PC-3 (cell line): ENCODE results near the gene EPB41L4A. TPM values are rescaled to one million over a fixed set of nuclear protein-coding genes. Genes with fewer than 3 reads are reported as not detected.

ENCODE experiments used
- ATAC-seq: fragments of 200-7000 bp; cut with Tn5 transposase; 2 replicates; pipeline ENCODE4 v1.9.1; 2020; ENCODE audit warnings: mild to moderate bottlenecking, moderate library complexity
- BruUV-seq: library from RNA; stranded (reverse); fragments of 400-500 nt; replicated peaks from 2 replicates; lab custom pipeline; 2021; lab: Mats Ljungman, UMichigan
- CTCF ChIA-PET: fragments of 300-600 bp; sonication (Branson Sonifier 250); formaldehyde crosslinking; loops from one replicate; lab custom pipeline; 2022; ENCODE audit warnings: antibody characterized with exemption; lab: Charles Lee
- POLR2A ChIA-PET: fragments of 300-600 bp; sonication (Branson Sonifier 250); formaldehyde crosslinking; loops from one replicate; lab custom pipeline; 2022; ENCODE audit warnings: antibody characterized with exemption; ENCODE audit not compliant: unreplicated experiment; lab: Charles Lee
- DNase-seq: peaks from one replicate; pipeline ENCODE4 v3.0.0-alpha.2; 2015
- H2AFZ ChIP-seq: fragments of 300-600 bp; sonication (generic); 2 replicates; pipeline ENCODE4 v1.6.0; 2016; ENCODE audit warnings: antibody characterized with exemption, low read length
- H3F3A ChIP-seq: fragments of 300-600 bp; sonication (generic); one replicate; pipeline ENCODE4 v1.6.0; 2017; ENCODE audit warnings: antibody characterized with exemption, low read length, control low read depth, mild to moderate bottlenecking; ENCODE audit not compliant: unreplicated experiment
- H3K27ac ChIP-seq: fragments of 300-600 bp; sonication (generic); 2 replicates; pipeline ENCODE4 v1.5.1; 2016; ENCODE audit warnings: mild to moderate bottlenecking, low read length
- H3K27me3 ChIP-seq: fragments of 300-600 bp; sonication (generic); 2 replicates; pipeline ENCODE4 v1.6.1; 2016; ENCODE audit warnings: low read length, mixed read lengths
- H3K36me3 ChIP-seq: fragments of 300-600 bp; sonication (generic); 2 replicates; pipeline ENCODE4 v1.6.1; 2016; ENCODE audit warnings: low read depth, mixed run types, low read length, mixed read lengths
- H3K4me1 ChIP-seq: fragments of 300-600 bp; sonication (generic); 2 replicates; pipeline ENCODE4 v1.5.1; 2016; ENCODE audit warnings: low read length; ENCODE audit not compliant: insufficient read depth
- H3K4me2 ChIP-seq: fragments of 300-600 bp; sonication (generic); 2 replicates; pipeline ENCODE4 v1.6.0; 2016; ENCODE audit warnings: low read length
- H3K4me3 ChIP-seq: fragments of 300-600 bp; sonication (generic); 2 replicates; pipeline ENCODE4 v1.5.1; 2016; ENCODE audit warnings: mild to moderate bottlenecking, low read length, mixed read lengths
- H3K79me2 ChIP-seq: fragments of 300-600 bp; sonication (generic); 2 replicates; pipeline ENCODE4 v1.6.1; 2017; ENCODE audit warnings: low read length, mixed read lengths
- H3K9ac ChIP-seq: fragments of 300-600 bp; sonication (generic); 2 replicates; pipeline ENCODE4 v1.6.0; 2016; ENCODE audit warnings: mild to moderate bottlenecking, low read length
- H3K9me2 ChIP-seq: fragments of 300-600 bp; sonication (generic); replicated peaks from 2 replicates; pipeline ENCODE4 v1.6.1; 2016; ENCODE audit warnings: mixed run types, low read length, mixed read lengths
- H3K9me3 ChIP-seq: fragments of 300-600 bp; sonication (generic); 2 replicates; pipeline ENCODE4 v1.6.1; 2016; ENCODE audit warnings: low read length, mixed read lengths
- H4K20me1 ChIP-seq: fragments of 300-600 bp; sonication (generic); 2 replicates; pipeline ENCODE4 v1.6.1; 2016; ENCODE audit warnings: low read length, mixed read lengths
- CTCF ChIP-seq: fragments of 300-600 bp; sonication (generic); conservative IDR thresholded peaks from 2 replicates; pipeline ENCODE4 v1.5.1; 2017; ENCODE audit warnings: antibody characterized with exemption, low read depth, mild to moderate bottlenecking, low read length
- EZH2 ChIP-seq: fragments of 300-600 bp; sonication (generic); IDR thresholded peaks from one replicate; pipeline ENCODE4 v1.6.1; 2017; ENCODE audit warnings: antibody characterized with exemption, mild to moderate bottlenecking, low read length; ENCODE audit not compliant: unreplicated experiment
- EZH2phosphoT487 ChIP-seq: fragments of 300-600 bp; sonication (generic); IDR thresholded peaks from 2 replicates; pipeline ENCODE4 v1.6.1; 2018; ENCODE audit warnings: mild to moderate bottlenecking, antibody characterized with exemption, low read length, borderline replicate concordance
- intact Hi-C: fragments of 100-400 bp; cut with micrococcal nuclease; formaldehyde crosslinking; loops from 2 replicates; pipeline ENCODE4 v1.9.0; 2023
- total RNA-seq: library from RNA; depleted of rRNA; stranded (reverse); fragments of >200 nt; gene quantifications from 2 replicates; pipeline ENCODE4 v1.2.3, GENCODE V29; 2014

Gene EPB41L4A
- total RNA-seq, 1 experiment from 2014 or later, result not detected

GRCh38 chr5:112372543-112372942 is 46.5 kb downstream of the EPB41L4A start:
- Histone ChIP-seq H3K27me3 (peaks cover 33% of the 10 kb centered on the region), H3K4me3 (no peak overlapping the region), H3K79me2 (no peaks in the 10 kb centered on the region), H4K20me1 (no peaks in the 10 kb centered on the region), H3F3A (no peaks in the 10 kb centered on the region), H3K4me1 (no peaks in the 10 kb centered on the region), H2AFZ (no peak overlapping the region), H3K36me3 (no peaks in the 10 kb centered on the region), H3K4me2 (no peak overlapping the region), H3K9me3 (no peaks in the 10 kb centered on the region), H3K9ac (no peak overlapping the region), H3K9me2 (no peaks in the 10 kb centered on the region), H3K27ac (no peak overlapping the region)
- ATAC-seq (peak; percentile 60), DNase-seq (peak; percentile 34)
- no TSS peak for BruUV-seq
- intact Hi-C loops, result no loop called here
- CTCF ChIA-PET, result no interaction called here
- TF ChIP-seq EZH2, result no peak
- 0 out of 2 replicates have a peak, but pooled peaks have one; percentile 28 for TF ChIP-seq CTCF
- POLR2A ChIA-PET, result no interaction called here

- no peak for ATAC-seq
- no TSS peak for BruUV-seq
- no peaks in the 10 kb centered on the region for H3K9me2 ChIP-seq
- no peak overlapping the region for H3K4me3 ChIP-seq
- H2AFZ ChIP-seq, result no peak overlapping the region
- ChIA-PET CTCF (no interaction called here), POLR2A (no interaction called here)
- no peak for TF ChIP-seq CTCF
- TF ChIP-seq EZH2phosphoT487, result no peak
- H3K27ac ChIP-seq, result no peak overlapping the region
- intact Hi-C loops, result no loop called here
- no peak for DNase-seq
- H3K36me3 ChIP-seq, result no peaks in the 10 kb centered on the region
- H3K27me3 ChIP-seq, result peaks cover 29% of the 10 kb centered on the region
- H4K20me1 ChIP-seq, result no peaks in the 10 kb centered on the region
- H3K79me2 ChIP-seq, result no peaks in the 10 kb centered on the region
- no peaks in the 10 kb centered on the region for H3K9me3 ChIP-seq
- H3K4me1 ChIP-seq, result no peaks in the 10 kb centered on the region
- H3K9ac ChIP-seq, result no peak overlapping the region
- no peaks in the 10 kb centered on the region for H3F3A ChIP-seq
- H3K4me2 ChIP-seq, result no peak overlapping the region
Measured at GRCh38 chr5:112371067-112371466, 48.0 kb downstream of the EPB41L4A start.

GRCh38 chr5:112367400-112367799 is 51.7 kb downstream of the EPB41L4A start:
- TF ChIP-seq EZH2phosphoT487 (no peak), CTCF (no peak), EZH2 (no peak)
- no peaks in the 10 kb centered on the region for H3K9me3 ChIP-seq
- H3K4me2 ChIP-seq, result no peak overlapping the region
- no peaks in the 10 kb centered on the region for H3F3A ChIP-seq
- ATAC-seq (no peak), DNase-seq (no peak)
- H3K9ac ChIP-seq, result no peak overlapping the region
- H3K4me1 ChIP-seq, result no peaks in the 10 kb centered on the region
- H3K4me3 ChIP-seq, result no peak overlapping the region
- no peak overlapping the region for H3K27ac ChIP-seq
- BruUV-seq, result no TSS peak
- no peaks in the 10 kb centered on the region for H3K79me2 ChIP-seq
- H3K9me2 ChIP-seq, result no peaks in the 10 kb centered on the region
- intact Hi-C loops, result no loop called here
- CTCF ChIA-PET, result no interaction called here
- no peaks in the 10 kb centered on the region for H4K20me1 ChIP-seq
- POLR2A ChIA-PET, result no interaction called here
- no peak overlapping the region for H2AFZ ChIP-seq
- no peaks in the 10 kb centered on the region for H3K36me3 ChIP-seq
- peaks cover 28% of the 10 kb centered on the region for H3K27me3 ChIP-seq
